ENCODE results near the gene UXS1.
A peak's percentile ranks its signal among the peaks of the same experiment; 100 is the strongest.

The UXS1 gene

DNA sequence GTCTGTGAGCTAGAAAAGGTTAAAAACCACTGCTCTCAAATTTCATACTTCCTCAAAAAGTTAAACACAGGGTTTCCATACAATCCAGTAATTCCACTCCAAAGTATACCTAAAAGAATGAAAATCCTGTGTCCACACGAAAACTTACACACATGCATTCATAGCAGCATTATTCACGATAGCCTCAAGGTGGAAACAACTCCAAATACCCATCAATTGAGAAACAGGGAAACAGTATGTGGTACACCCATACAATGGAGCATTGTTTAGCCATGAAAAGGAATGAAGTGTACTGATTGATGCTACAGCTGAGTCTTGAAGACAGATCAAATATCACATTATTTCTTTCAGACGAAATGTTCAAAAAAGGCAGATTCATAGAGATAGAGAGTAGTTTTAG lies 36.7 kb downstream of the UXS1 start:
- no peak for DNase-seq (ENCODE audit: low read depth)
- H3K4me3 ChIP-seq (ENCODE audit: control insufficient read depth, low read depth, low read length): no peak overlapping the region
- TF ChIP-seq, protein P1, sequence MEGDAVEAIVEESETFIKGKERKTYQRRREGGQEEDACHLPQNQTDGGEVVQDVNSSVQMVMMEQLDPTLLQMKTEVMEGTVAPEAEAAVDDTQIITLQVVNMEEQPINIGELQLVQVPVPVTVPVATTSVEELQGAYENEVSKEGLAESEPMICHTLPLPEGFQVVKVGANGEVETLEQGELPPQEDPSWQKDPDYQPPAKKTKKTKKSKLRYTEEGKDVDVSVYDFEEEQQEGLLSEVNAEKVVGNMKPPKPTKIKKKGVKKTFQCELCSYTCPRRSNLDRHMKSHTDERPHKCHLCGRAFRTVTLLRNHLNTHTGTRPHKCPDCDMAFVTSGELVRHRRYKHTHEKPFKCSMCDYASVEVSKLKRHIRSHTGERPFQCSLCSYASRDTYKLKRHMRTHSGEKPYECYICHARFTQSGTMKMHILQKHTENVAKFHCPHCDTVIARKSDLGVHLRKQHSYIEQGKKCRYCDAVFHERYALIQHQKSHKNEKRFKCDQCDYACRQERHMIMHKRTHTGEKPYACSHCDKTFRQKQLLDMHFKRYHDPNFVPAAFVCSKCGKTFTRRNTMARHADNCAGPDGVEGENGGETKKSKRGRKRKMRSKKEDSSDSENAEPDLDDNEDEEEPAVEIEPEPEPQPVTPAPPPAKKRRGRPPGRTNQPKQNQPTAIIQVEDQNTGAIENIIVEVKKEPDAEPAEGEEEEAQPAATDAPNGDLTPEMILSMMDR (IDR thresholded peaks at IDR 0.05; ENCODE audit: control insufficient read depth, insufficient read depth, low read depth, low read length, missing control alignments): no peak

GRCh38 chr2:106156305-106157296 lies 37.5 kb downstream of the UXS1 start:
- TF ChIP-seq, protein P1 (IDR thresholded peaks at IDR 0.05; ENCODE audit: control insufficient read depth, insufficient read depth, low read depth, low read length, missing control alignments): no peak
- no peak overlapping the region for H3K4me3 ChIP-seq (ENCODE audit: control insufficient read depth, low read depth, low read length)
- no peak for DNase-seq (ENCODE audit: low read depth)

- H3K4me3 ChIP-seq (ENCODE audit: control insufficient read depth, low read depth, low read length): no peak overlapping the region
- DNase-seq (ENCODE audit: low read depth): no peak
- TF ChIP-seq, protein P1 (IDR thresholded peaks at IDR 0.05; ENCODE audit: control insufficient read depth, insufficient read depth, low read depth, low read length, missing control alignments): no peak
Observed at GRCh38 chr2:106153781-106154180, 40.3 kb downstream of the UXS1 start.

DNA sequence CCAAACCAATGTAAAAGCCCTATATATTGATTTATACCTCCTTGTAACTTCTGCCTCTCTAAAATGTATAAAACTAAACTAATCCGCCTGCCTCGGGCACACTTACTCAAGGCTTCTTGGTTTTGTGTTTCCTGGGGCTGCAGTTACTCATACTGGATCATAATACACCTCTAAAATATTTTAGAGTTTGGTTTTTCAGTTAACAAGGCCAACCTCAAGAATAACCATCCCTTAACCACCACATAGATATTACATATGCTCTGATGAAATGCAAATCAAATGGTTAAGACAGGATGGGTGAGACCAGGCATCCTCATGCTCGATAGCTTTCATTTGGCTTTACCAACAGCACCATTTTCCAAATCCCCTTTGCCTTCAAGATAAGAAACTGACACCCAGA lies 46.4 kb downstream of the UXS1 start:
- H3K4me3 ChIP-seq (ENCODE audit: control insufficient read depth, low read depth, low read length): no peak overlapping the region
- DNase-seq (ENCODE audit: low read depth): no peak
- TF ChIP-seq, protein P1 (IDR thresholded peaks at IDR 0.05; ENCODE audit: control insufficient read depth, insufficient read depth, low read depth, low read length, missing control alignments): no peak

DNA sequence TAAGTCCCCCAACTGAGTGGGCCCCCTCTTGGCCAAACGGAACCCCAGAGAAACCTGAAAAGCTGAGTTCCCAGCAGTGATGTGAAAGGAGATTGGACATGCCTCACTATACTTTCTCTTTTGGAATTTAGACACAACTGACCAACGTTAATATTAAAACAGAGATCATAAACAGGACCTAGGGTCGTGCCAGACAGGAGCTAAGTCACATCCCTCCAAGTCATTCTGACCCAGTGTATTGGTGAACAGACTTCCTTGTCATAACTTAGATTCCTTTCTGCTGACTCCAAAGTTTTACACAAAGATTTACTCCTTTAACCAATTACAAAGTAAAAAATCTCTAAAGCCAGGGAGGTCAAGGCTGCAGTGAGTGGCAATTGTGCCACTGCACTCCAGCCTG lies 46.9 kb downstream of the UXS1 start:
- DNase-seq (ENCODE audit: low read depth): peak; percentile 41
- TF ChIP-seq, protein P1 (IDR thresholded peaks at IDR 0.05; ENCODE audit: control insufficient read depth, insufficient read depth, low read depth, low read length, missing control alignments): no peak
- no peak overlapping the region for H3K4me3 ChIP-seq (ENCODE audit: control insufficient read depth, low read depth, low read length)

GRCh38 chr2:106144621-106145331 lies 49.3 kb downstream of the UXS1 start:
- TF ChIP-seq, protein P1 (IDR thresholded peaks at IDR 0.05; ENCODE audit: control insufficient read depth, insufficient read depth, low read depth, low read length, missing control alignments): no peak
- H3K4me3 ChIP-seq (ENCODE audit: control insufficient read depth, low read depth, low read length): no peak overlapping the region
- DNase-seq (ENCODE audit: low read depth): no peak
